GM13977 (cell line): ENCODE results near the gene SLC9A9.

ENCODE experiments used
- DNase-seq: peaks from one replicate; pipeline ENCODE4 v3.0.0; 2012; ENCODE audit warnings: low spot score
- CTCF ChIP-seq: IDR thresholded peaks from 2 replicates; pipeline ENCODE4 v1.5.1; 2012; ENCODE audit warnings: mild to moderate bottlenecking, control low read depth; ENCODE audit not compliant: insufficient read depth; ENCODE audit errors: extremely low read depth, missing control alignments
- in situ Hi-C: fragments of 300-500 bp; cut with MboI; formaldehyde crosslinking; loops from one replicate; pipeline ENCODE4 v1.12.0; 2022; ENCODE audit warnings: low sequenced_read_pairs, low pct_unique_long_range_greater_than_20kb, mixed read lengths, inconsistent platforms; ENCODE audit not compliant: unreplicated experiment

SLC9A9 gene

GRCh38 chr3:143218166-143218835 is 630.0 kb downstream of the SLC9A9 start:
- TF ChIP-seq CTCF: no peak
- in situ Hi-C loops: no loop called here
- DNase-seq: no peak

GRCh38 chr3:143217283-143217682 is 631.0 kb downstream of the SLC9A9 start:
- no peak for DNase-seq
- no peak for TF ChIP-seq CTCF
- in situ Hi-C loops: no loop called here

GRCh38 chr3:143216709-143217182 is 631.5 kb downstream of the SLC9A9 start:
- no peak for DNase-seq
- in situ Hi-C loops: no loop called here
- TF ChIP-seq CTCF: no peak
